ENCODE data around the gene TFR2. TPM values are rescaled to one million over a fixed set of nuclear protein-coding genes. Genes with fewer than 3 reads are reported as not detected.

Gene TFR2
- total and polyA plus RNA-seq, 9 of the 15 experiments (the other 6 are each of a cell fraction or from before 2014, with no cell fraction given): 3.8 to 123 (median 51.1) TPM

GRCh38 chr7:100604976-100605911, 36.1 kb downstream of the TFR2 start:
- H3K36me3 ChIP-seq (ENCODE audit: control insufficient read depth, insufficient read depth, low read length): no peaks in the 10 kb centered on the region
- POLR2A ChIA-PET: interaction anchor here (0.6 to 1.6 kb wide), 4 partner anchors 19 to 154 kb away, joined by 3 to 8 read pairs (median 3); partner anchors contain the start of genes FBXO24 and LRCH4
- WGBS (ENCODE audit: insufficient coverage, low coverage, missing lambda C conversion rate): 15% methylated on average over 59 of the region's 68 CpGs
- intact Hi-C loops (cut with micrococcal nuclease): loop anchor here (2.0 kb wide), 2 partner anchors 68 to 88 kb away; partner anchors contain the start of gene GNB2
- peak overlapping the region; percentile 86 for H2AFZ ChIP-seq (ENCODE audit: low read depth, low read length)
- in situ Hi-C loops (cut with MboI): no loop called here
- peak; percentile 67 for FAIRE-seq
- peaks cover 5% of the 10 kb centered on the region for H3K9me1 ChIP-seq (ENCODE audit: control insufficient read depth, insufficient read depth, low read length)
- H3K27me3 ChIP-seq (ENCODE audit: control insufficient read depth in 2 of 2, insufficient read depth in 2 of 2, low read length in 2 of 2): no peaks in the 10 kb centered on the region
- BruUV-seq (replicated peaks): TSS peak; percentile 47
- no peaks in the 10 kb centered on the region for H4K20me1 ChIP-seq (replicated peaks; ENCODE audit: control insufficient read depth, insufficient read depth, low read length)
- H3K4me1 ChIP-seq (replicated peaks in 1 of 2; ENCODE audit: control insufficient read depth in 2 of 2, insufficient read depth in 2 of 2, low read length in 2 of 2): peaks cover 35 to 59% of the 10 kb centered on the region in 2 experiments
- peaks cover 5% of the 10 kb centered on the region; the same call in 1 of the 3 replicates for H3K79me2 ChIP-seq (ENCODE audit: control insufficient read depth, insufficient read depth, low read length)
- H3K4me3 ChIP-seq: peak overlapping the region; percentile 58
- CTCF ChIA-PET (ENCODE audit: low intra/inter-chr PET ratio): interaction anchor here (0.5 to 1.0 kb wide), 5 partner anchors 46 to 245 kb away, joined by 3 to 8 read pairs (median 3); no protein-coding TSS in a partner anchor
- peak; percentile 41 for ATAC-seq
- H3K27ac ChIP-seq (ENCODE audit: extremely low read depth, low read depth, low read length): peak overlapping the region; percentile 48; the same call in 2 of the 3 replicates
- peak overlapping the region; percentile 42 to 90; a peak in 3 of 4 replicates for H3K9ac ChIP-seq (ENCODE audit: insufficient read depth in 1 of 2, low read depth in 2 of 2, low read length in 2 of 2)
- peak; percentile 72 to 82 (median 75) for DNase-seq (ENCODE audit: extremely low read depth in 1 of 4, low spot score in 3 of 4)
- peak overlapping the region; percentile 89 for H3K4me2 ChIP-seq (ENCODE audit: insufficient read depth, low read length)
- H3K9me3 ChIP-seq (replicated peaks; ENCODE audit: control insufficient read depth, insufficient read depth, low read depth, low read length): no peaks in the 10 kb centered on the region
- no peak for TF ChIP-seq CBX8 (IDR thresholded peaks at IDR 0.05; ENCODE audit: borderline replicate concordance, extremely low read depth, low read depth, low read length, poor library complexity, severe bottlenecking)
- no peak for TF ChIP-seq CGGBP1 (CRISPR knock-in tag; IDR thresholded peaks at IDR 0.05)
- 0 out of 2 replicates have a peak, but pooled peaks have one; percentile 9 for TF ChIP-seq MITF (IDR thresholded peaks at IDR 0.05)
- TF ChIP-seq DIDO1 (tag; IDR thresholded peaks at IDR 0.05; ENCODE audit: low read depth): no peak
- peak; percentile 42; the same call in 1 of the 2 replicates for TF ChIP-seq RBFOX2 (IDR thresholded peaks at IDR 0.05; ENCODE audit: low read depth, low read length)
- TF ChIP-seq MAX (CRISPR knock-in tag; IDR thresholded peaks at IDR 0.05): peak; percentile 55
- TF ChIP-seq NR2C1 (IDR thresholded peaks at IDR 0.05): 0 out of 2 replicates have a peak, but pooled peaks have one; percentile 34
- TF ChIP-seq NR2C1 (tag; IDR thresholded peaks at IDR 0.05): no peak
- no peak for TF ChIP-seq PHF8 (IDR thresholded peaks at IDR 0.05; ENCODE audit: borderline replicate concordance, low read length)
- peak; percentile 5; the same call in 1 of the 2 replicates for TF ChIP-seq ZKSCAN1 (IDR thresholded peaks at IDR 0.05; ENCODE audit: low read depth, low read length)
- TF ChIP-seq E2F8 (IDR thresholded peaks at IDR 0.05; ENCODE audit: low read depth, partially characterized antibody): no peak
- TF ChIP-seq TCF7 (IDR thresholded peaks at IDR 0.05; ENCODE audit: borderline replicate concordance): no peak
- no peak for TF ChIP-seq NFYB (IDR thresholded peaks at IDR 0.05; ENCODE audit: extremely low read depth, insufficient read length)
- peak; percentile 47 for TF ChIP-seq HNRNPLL (IDR thresholded peaks at IDR 0.05; ENCODE audit: low read depth, low read length, poor library complexity, severe bottlenecking)

All from K562 (cell line).